Neutrophil (primary cell): ENCODE results near the gene IL1R2.
A peak's percentile ranks its signal among the peaks of the same experiment; 100 is the strongest.

Experiments
- H3K27ac ChIP-seq: fragments of 200-600 bp; sonication (generic); 2 replicates; pipeline ENCODE4 v1.5.1; 2016; ENCODE audit warnings: mild to moderate bottlenecking, moderate library complexity
- H3K27me3 ChIP-seq: fragments of 200-600 bp; sonication (generic); 2 replicates; pipeline ENCODE4 v1.6.0; 2016; ENCODE audit warnings: mild to moderate bottlenecking
- H3K36me3 ChIP-seq: fragments of 200-600 bp; sonication (generic); 2 replicates; pipeline ENCODE4 v1.5.1; 2017
- H3K4me1 ChIP-seq, 2 experiments: fragments of 200-600 bp in 1 of 2; sonication (generic) in 1 of 2; 1 replicate in 1 of 2; 2 replicates in 1 of 2; pipeline versions ENCODE4 v1.5.1 to v1.6.1; 2013 to 2016; ENCODE audit warnings: low read depth in 1 of 2, low read length in 1 of 2, mild to moderate bottlenecking in 1 of 2, moderate library complexity in 1 of 2; ENCODE audit not compliant: control insufficient read depth in 1 of 2, insufficient read depth in 1 of 2
- H3K4me3 ChIP-seq, 2 experiments: fragments of 200-600 bp in 1 of 2; sonication (generic) in 1 of 2; 1 replicate in 1 of 2; 2 replicates in 1 of 2; pipeline ENCODE4 v1.5.1; 2013 to 2016; ENCODE audit warnings: low read depth in 1 of 2, low read length in 1 of 2, mild to moderate bottlenecking in 1 of 2, moderate library complexity in 1 of 2
- H3K9me3 ChIP-seq: fragments of 200-600 bp; sonication (generic); 2 replicates; pipeline ENCODE4 v1.5.1; 2016
- CTCF ChIP-seq: fragments of 200-600 bp; sonication (generic); IDR thresholded peaks from 2 replicates; pipeline ENCODE4 v1.5.1; 2016; ENCODE audit warnings: antibody characterized with exemption

The IL1R2 gene

GRCh38 chr2:102003696-102004095 lies 11.9 kb downstream of the IL1R2 start:
- Histone ChIP-seq H3K4me3 (no peak overlapping the region), H3K4me1 (peaks cover 15 to 59% of the 10 kb centered on the region in 2 experiments), H3K36me3 (peaks cover 74% of the 10 kb centered on the region), H3K27ac (peak overlapping the region; percentile 50), H3K9me3 (no peaks in the 10 kb centered on the region), H3K27me3 (no peaks in the 10 kb centered on the region)
- TF ChIP-seq CTCF, result no peak

GRCh38 chr2:102004581-102004980 lies 12.8 kb downstream of the IL1R2 start:
- Histone ChIP-seq H3K4me1 (peaks cover 6 to 50% of the 10 kb centered on the region in 2 experiments), H3K36me3 (peaks cover 73% of the 10 kb centered on the region), H3K27me3 (no peaks in the 10 kb centered on the region), H3K4me3 (no peak overlapping the region), H3K9me3 (no peaks in the 10 kb centered on the region), H3K27ac (peak overlapping the region; percentile 50)
- TF ChIP-seq CTCF, result no peak

DNA sequence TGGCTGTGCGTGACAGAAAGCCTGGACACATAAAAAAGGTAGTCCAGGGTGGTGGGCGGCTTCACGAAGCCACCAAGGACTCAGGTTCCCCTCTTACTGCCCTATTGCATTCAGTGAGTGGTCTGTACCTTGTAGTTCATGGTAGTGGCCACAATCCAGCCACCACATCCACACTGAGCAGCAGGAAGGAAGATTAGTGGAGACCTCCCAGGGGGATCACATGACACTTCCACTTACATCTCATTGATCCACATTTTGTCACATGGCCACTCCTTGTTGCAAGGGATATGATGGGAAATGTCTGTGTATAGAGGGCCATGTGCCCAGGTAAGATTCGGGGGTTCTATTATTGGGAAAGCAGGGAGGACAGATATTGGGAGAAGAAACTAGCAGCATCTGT lies 13.7 kb downstream of the IL1R2 start:
- Histone ChIP-seq H3K36me3 (peaks cover 73% of the 10 kb centered on the region), H3K27ac (peak overlapping the region; percentile 50), H3K4me1 (peaks cover 6 to 41% of the 10 kb centered on the region in 2 experiments), H3K9me3 (no peaks in the 10 kb centered on the region), H3K4me3 (no peak overlapping the region), H3K27me3 (no peaks in the 10 kb centered on the region)
- no peak for TF ChIP-seq CTCF

DNA sequence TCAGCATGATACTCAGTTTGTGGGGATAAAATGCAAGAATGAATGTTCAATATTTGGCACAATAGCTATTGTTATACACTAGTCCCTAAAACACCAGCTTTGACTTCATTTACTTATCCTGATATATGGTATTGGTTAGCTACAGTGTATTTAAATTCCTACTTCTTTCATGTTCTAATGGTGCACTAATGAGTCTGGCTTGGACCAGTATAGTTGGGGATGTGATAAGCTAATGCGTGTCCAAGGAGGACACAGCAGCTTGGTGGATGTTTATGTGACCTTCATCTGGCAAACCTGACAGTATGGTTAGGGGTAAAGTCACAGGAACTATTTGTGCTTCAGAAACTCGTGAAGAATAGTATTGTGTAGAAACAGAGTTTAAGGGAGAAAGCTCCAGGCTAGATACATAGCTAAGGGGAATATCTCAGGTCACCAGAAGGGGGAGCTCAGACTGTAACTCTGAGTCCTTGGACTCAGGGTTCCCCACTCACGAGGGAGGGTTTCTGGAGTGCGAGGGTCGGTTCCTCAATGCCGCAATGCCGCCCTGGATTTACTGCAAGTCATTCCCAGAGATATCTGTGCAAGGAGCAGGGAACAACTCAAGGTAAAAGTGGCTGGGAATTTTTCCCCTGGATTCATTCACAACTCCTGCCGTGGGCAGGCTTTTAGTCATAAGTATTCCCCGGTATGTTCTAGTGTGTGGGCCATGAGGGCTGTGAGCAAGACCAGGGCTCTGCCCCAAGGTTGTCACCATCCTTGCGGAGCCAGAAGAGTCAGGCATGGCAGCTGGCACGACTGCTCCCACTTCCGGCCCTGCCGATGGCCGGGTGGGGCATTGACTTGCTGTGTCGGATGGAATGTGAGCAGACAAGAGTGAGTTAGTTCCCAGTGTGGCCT lies 14.5 kb downstream of the IL1R2 start:
- Histone ChIP-seq H3K4me1 (peaks cover 2 to 33% of the 10 kb centered on the region in 2 experiments), H3K27ac (peak overlapping the region; percentile 50), H3K27me3 (no peaks in the 10 kb centered on the region), H3K4me3 (no peak overlapping the region), H3K36me3 (peaks cover 73% of the 10 kb centered on the region), H3K9me3 (no peaks in the 10 kb centered on the region)
- peak; percentile 61 for TF ChIP-seq CTCF

DNA sequence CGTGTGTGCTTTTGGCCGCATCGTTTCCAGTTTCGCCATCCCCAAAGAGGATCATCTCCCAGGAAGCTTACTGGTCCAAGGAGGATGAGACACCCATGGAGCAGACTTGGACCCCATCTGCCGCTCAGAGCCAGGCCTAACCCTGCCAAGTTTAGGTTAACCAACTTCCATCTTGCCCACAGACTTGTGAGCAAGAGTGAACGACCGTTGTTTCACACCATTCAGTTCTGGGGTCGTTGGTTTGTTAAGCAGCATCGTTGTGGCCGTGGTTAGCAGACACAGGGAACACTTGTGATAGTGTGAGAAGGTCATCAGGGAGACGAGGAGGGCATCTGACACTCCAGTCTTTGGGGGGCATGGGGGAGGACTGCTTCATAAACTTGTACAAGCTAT lies 15.1 kb downstream of the IL1R2 start:
- Histone ChIP-seq H3K27me3 (no peaks in the 10 kb centered on the region), H3K36me3 (peaks cover 73% of the 10 kb centered on the region), H3K9me3 (no peaks in the 10 kb centered on the region), H3K27ac (no peak overlapping the region), H3K4me1 (peaks cover 0 to 27% of the 10 kb centered on the region in 2 experiments), H3K4me3 (no peak overlapping the region)
- TF ChIP-seq CTCF, result no peak
